Mucosa of stomach (tissue), 1 donor: ENCODE measurements around the gene TOMM40L.

Experiments used
- H3K27me3 ChIP-seq: one replicate; pipeline ENCODE4 v1.7.0; 2013; ENCODE audit warnings: mild to moderate bottlenecking, low read length; ENCODE audit not compliant: control insufficient read depth, insufficient read depth
- H3K36me3 ChIP-seq: one replicate; pipeline ENCODE4 v1.7.0; 2013; ENCODE audit warnings: low read length; ENCODE audit not compliant: control insufficient read depth, insufficient read depth
- H3K4me1 ChIP-seq: one replicate; pipeline ENCODE4 v1.7.0; 2013; ENCODE audit warnings: mild to moderate bottlenecking, low read length; ENCODE audit not compliant: control insufficient read depth, insufficient read depth
- H3K4me3 ChIP-seq: one replicate; pipeline ENCODE4 v1.7.0; 2013; ENCODE audit warnings: low read length
- H3K9ac ChIP-seq: one replicate; pipeline ENCODE4 v1.7.0; 2013; ENCODE audit warnings: mild to moderate bottlenecking, low read length, moderate library complexity
- H3K9me3 ChIP-seq: one replicate; pipeline ENCODE4 v1.7.0; 2013; ENCODE audit warnings: mild to moderate bottlenecking, low read length, moderate library complexity; ENCODE audit not compliant: control insufficient read depth
- donor health status: Pancreatic carcinoma.

TOMM40L gene

DNA sequence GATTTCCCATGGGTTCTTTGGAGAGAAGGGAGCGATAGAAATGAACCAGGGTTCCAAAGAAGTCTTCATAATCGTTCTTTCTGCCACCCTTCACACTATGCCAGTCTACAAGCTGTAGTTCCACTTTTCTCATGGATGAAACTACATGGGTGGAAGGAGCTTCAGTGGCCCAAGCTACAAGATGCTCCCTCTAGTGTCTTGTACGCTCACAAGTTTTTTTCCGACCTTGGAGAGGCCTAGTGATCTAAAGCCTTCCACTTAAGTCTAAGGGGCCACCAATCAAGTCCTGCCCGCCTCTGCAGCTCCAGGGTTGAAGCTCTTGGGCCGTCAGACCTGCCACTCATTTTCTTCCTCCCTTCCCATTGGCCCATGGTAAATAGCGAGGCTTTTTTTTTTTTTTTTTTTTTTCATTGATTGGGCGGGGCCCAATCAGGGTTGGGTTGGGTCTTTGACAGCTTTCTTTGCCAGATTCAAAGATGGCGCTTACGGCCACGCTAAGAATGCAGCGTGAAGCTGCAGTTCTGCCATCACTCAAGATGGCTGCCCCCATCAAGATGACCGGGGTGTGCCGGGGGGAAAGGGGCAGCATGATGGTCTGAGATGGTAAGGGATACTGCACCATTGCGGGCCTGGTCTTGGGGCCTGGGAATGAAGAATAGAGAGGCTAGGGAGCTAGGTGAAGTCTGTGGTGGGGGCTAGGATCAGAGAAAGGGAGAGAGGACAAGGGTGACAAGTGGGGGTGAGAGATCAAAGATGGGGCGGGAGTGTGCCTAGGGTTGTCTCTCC, at the start of gene TOMM40L:
TOMM40L (plus strand) TSS at position 527 of the 786 bp plus-strand sequence. CDS start 430 bp downstream, outside the sequence.
- H3K9ac ChIP-seq, result peak within 1 kb of the TSS; percentile 75
- H3K4me3 ChIP-seq, result peak within 1 kb of the TSS; percentile 93
- H3K27me3 ChIP-seq, result no peaks in the 10 kb centered on the region
- no peaks in the 10 kb centered on the region for H3K36me3 ChIP-seq
- peaks cover 26% of the 10 kb centered on the region for H3K4me1 ChIP-seq
- no peaks in the 10 kb centered on the region for H3K9me3 ChIP-seq

DNA sequence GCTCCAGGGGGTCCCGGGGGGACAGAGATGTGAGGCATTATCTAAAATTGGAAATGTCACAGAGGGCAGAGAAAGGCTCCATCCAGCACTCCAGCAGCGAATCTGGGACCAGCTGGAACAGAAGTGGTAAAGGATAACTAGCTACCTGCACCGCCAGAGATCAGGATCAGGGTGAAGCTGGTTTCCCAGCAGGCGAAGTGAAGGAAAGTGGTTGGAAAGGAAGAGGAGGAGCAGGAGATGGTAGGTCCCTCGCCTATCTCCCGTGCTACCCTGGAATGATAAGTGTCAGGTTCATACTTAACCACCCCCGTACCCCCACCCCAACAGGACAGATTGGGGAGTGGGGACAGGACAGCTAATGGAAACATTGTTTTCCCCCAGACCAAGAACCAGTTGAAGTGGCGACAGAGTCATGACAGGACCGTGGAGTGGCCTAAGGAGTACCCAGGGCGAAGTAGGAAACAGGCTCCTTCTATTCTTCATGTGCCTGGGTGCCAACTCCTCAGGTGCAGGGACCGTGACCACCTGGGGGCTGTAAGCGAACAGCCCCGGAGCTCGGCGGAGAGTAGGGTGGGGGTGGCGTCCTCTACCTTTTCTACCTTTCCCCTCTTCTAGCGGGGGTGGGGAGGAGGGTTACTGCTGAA, 49.3 kb upstream of the TOMM40L start:
- Histone ChIP-seq H3K9ac (peak overlapping the region; percentile 85), H3K4me3 (peak overlapping the region; percentile 72), H3K36me3 (peaks cover 4% of the 10 kb centered on the region), H3K27me3 (no peaks in the 10 kb centered on the region), H3K4me1 (peaks cover 12% of the 10 kb centered on the region), H3K9me3 (no peaks in the 10 kb centered on the region)

DNA sequence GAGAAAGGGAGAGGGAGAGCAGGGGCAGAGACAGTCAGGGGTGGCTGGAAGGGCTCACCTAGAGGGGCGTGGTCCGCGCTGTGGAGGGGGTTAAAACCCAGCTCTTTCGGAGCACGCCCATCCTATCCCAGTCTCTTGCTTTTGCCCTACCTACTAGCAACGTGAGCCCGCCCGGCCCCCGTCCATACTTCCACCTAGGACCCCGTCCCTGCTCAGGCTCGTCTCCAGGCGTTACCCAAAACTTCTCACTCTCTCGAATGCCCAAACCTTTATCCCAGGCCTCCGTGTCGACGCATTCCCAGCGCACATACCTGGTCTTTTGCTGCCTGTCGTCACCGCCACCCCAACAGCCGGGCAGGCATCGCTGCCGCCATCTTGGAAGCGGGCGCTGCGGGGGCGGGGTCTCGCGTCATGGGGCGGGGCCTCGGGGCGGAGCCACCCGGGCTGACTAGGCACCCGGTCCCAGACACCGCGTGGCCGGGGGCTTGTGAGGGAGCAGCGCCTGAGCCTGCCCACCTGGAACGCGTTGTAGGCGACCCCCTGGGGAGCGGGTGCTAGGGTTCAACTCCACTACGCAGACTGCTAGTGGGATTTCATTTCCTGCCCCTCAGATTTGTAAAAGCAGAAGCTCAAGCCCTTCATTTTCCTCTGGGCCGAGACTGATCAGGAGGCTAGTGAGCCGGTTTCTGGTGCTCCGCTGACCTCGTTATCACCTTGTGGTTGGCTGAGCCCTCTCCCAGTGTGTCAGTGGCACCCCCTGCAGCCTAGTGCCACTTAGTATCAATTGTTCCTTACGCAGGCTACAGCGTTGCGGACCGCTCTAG, 48.5 kb upstream of the TOMM40L start, which contains the start of gene B4GALT3:
B4GALT3 (minus strand) TSS at position 396 of the 824 bp plus-strand sequence. CDS start 1,447 bp downstream, outside the sequence.
- no peaks in the 10 kb centered on the region for H3K9me3 ChIP-seq
- peaks cover 12% of the 10 kb centered on the region for H3K4me1 ChIP-seq
- peak within 1 kb of the TSS; percentile 72 for H3K4me3 ChIP-seq
- H3K36me3 ChIP-seq, result peaks cover 4% of the 10 kb centered on the region
- H3K27me3 ChIP-seq, result no peaks in the 10 kb centered on the region
- H3K9ac ChIP-seq, result peak within 1 kb of the TSS; percentile 85

DNA sequence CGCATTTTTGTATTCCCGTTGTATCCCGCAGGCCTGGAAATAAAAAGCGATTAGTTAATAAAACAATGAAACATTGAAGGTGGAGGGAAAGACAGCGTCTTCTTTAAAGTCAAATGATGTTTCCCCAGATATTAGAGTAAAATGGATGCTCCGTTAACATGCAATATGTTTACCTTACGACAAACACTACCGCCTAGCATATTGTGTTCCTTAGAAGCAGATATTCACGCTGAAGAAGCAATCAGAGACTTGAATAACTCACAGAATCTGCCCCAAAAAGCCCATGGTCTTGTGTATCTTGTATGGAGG, 48.0 kb upstream of the TOMM40L start:
- Histone ChIP-seq H3K9ac (peak overlapping the region; percentile 85), H3K4me1 (peaks cover 12% of the 10 kb centered on the region), H3K9me3 (no peaks in the 10 kb centered on the region), H3K4me3 (peak overlapping the region; percentile 72), H3K36me3 (peaks cover 4% of the 10 kb centered on the region), H3K27me3 (no peaks in the 10 kb centered on the region)

DNA sequence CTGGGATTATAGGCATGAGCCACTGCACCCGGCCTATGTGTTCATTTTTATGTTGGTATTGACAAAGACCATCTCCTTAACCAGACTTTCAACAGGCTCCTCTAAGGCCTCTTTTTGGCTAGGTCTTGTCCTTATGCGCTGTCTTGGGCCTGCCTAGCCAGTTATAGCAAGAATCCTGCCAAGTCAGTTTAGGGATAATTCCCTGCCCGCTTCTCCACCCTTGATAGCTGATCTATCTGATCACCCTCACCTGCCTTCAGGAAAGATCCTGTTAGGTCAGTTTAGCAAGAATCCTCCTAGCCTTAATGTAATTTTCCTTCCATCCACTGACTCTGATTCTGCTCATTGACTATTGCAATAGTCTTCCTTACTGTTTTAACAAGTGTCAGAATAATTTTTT, 46.2 kb upstream of the TOMM40L start:
- Histone ChIP-seq H3K36me3 (no peaks in the 10 kb centered on the region), H3K4me3 (no peak overlapping the region), H3K4me1 (peaks cover 12% of the 10 kb centered on the region), H3K9me3 (no peaks in the 10 kb centered on the region), H3K27me3 (no peaks in the 10 kb centered on the region), H3K9ac (no peak overlapping the region)

DNA sequence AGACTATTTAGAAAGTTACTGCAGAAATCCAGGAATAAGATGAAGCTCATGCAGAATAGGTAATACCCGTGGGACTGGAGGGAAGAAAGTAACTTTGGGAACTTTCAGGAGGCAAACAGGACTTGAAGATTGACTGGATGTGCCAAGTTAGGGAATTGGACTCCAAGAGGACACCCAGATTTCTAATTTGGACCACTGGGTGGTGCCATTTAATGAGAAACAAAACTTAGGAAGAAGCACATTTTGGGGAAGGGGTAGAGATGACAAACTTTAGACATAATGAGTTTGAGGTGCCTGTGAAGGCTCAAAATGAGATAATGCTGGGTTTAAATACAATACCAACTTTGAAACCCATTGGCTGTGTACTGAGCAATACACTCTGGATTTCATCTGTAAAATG, 45.2 kb upstream of the TOMM40L start:
- no peaks in the 10 kb centered on the region for H3K9me3 ChIP-seq
- no peak overlapping the region for H3K4me3 ChIP-seq
- H3K4me1 ChIP-seq, result peaks cover 14% of the 10 kb centered on the region
- H3K9ac ChIP-seq, result no peak overlapping the region
- H3K27me3 ChIP-seq, result no peaks in the 10 kb centered on the region
- H3K36me3 ChIP-seq, result no peaks in the 10 kb centered on the region

- H3K4me1 ChIP-seq, result peaks cover 8% of the 10 kb centered on the region
- H3K9me3 ChIP-seq, result no peaks in the 10 kb centered on the region
- no peaks in the 10 kb centered on the region for H3K27me3 ChIP-seq
- no peaks in the 10 kb centered on the region for H3K36me3 ChIP-seq
- no peak overlapping the region for H3K9ac ChIP-seq
- no peak overlapping the region for H3K4me3 ChIP-seq
Measured at GRCh38 chr1:161182214-161182613, 43.6 kb upstream of the TOMM40L start.

- H3K27me3 ChIP-seq, result no peaks in the 10 kb centered on the region
Measured at GRCh38 chr1:161185282-161185682, 40.6 kb upstream of the TOMM40L start.

GRCh38 chr1:161185732-161186311, 40.0 kb upstream of the TOMM40L start:
- Histone ChIP-seq H3K4me3 (no peak overlapping the region), H3K9ac (no peak overlapping the region), H3K27me3 (peaks cover 3% of the 10 kb centered on the region), H3K36me3 (no peaks in the 10 kb centered on the region), H3K9me3 (no peaks in the 10 kb centered on the region), H3K4me1 (peaks cover 3% of the 10 kb centered on the region)

More at GRCh38 chr1:161185282-161185682, 40.6 kb upstream of the TOMM40L start:
- Histone ChIP-seq H3K9me3 (no peaks in the 10 kb centered on the region), H3K36me3 (no peaks in the 10 kb centered on the region), H3K4me3 (no peak overlapping the region), H3K4me1 (peaks cover 3% of the 10 kb centered on the region), H3K9ac (no peak overlapping the region)

GRCh38 chr1:161187311-161187710, 38.5 kb upstream of the TOMM40L start:
- peaks cover 3% of the 10 kb centered on the region for H3K4me1 ChIP-seq
- no peaks in the 10 kb centered on the region for H3K36me3 ChIP-seq
- no peaks in the 10 kb centered on the region for H3K9me3 ChIP-seq
- peaks cover 10% of the 10 kb centered on the region for H3K27me3 ChIP-seq
- H3K4me3 ChIP-seq, result no peak overlapping the region
- H3K9ac ChIP-seq, result no peak overlapping the region

DNA sequence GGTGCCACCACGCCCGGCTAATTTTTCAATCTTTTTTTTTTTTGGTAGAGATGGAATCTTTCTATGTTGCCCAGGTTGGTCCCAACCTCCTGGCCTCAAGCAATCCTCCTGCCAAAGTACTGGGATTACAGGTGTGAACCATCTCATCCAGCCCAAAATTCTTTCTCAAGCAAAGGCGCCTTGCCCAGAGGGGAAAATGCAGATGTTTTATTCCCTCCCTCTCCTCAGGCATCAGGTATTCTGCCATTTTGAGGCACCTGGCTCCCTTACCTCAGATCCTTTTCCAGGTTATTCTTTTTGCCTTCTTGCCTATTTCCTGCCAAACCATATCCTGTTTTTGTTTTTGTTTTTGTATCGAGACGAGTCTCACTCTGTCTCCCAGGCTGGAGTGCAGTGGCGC, 37.5 kb upstream of the TOMM40L start:
- Histone ChIP-seq H3K9ac (no peak overlapping the region), H3K27me3 (peaks cover 10% of the 10 kb centered on the region), H3K4me3 (no peak overlapping the region), H3K9me3 (no peaks in the 10 kb centered on the region), H3K36me3 (no peaks in the 10 kb centered on the region), H3K4me1 (peaks cover 3% of the 10 kb centered on the region)
